GDM1 (cell line): ENCODE data around the gene KIRREL3.

ENCODE experiments used
- DNase-seq: peaks from one replicate; lab custom pipeline; 2025; lab: John Stamatoyannopoulos, UW

Gene KIRREL3

DNA sequence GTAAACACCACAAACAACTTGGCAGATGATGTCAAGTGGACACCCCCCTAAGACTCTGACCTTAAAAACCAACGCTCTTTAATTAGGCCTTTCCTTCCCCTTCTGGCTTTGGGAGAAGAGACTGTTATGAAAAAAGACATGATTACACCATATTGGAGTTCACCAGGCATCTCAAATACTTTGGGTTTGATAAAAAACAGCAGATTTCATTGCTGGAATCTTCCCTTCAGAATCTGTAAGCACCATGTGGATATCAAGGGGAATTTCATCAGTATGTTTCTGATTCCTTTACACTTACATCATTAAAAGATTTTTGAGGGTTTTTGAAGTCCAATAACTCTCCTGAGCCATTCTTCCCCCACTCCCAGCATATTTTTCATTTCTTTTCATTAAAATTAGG lies 85.6 kb downstream of the KIRREL3 start:
- no peak for DNase-seq

GRCh38 chr11:126914166-126914565 lies 86.4 kb downstream of the KIRREL3 start:
- no peak for DNase-seq

DNA sequence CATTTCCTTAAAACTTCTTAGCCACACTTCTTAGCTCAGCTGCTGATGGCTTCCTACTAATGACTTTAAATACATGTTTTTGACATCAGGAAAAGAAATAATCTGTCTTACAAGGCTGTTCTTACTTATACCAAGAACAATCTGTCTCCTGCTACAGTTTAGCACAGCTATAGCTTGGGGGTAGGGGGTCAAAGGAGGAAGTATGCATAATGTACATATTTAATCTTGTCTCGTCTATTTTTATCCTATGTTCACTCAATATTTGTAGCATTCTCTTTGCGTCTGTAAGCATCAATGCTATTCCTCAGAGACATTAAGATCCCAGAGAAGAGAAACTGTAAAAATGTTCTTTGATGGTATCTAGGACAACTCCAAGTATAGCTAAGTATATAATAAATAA lies 96.0 kb downstream of the KIRREL3 start:
- DNase-seq: no peak

- DNase-seq: no peak
Observed at GRCh38 chr11:126901783-126902182, 98.8 kb downstream of the KIRREL3 start.

DNA sequence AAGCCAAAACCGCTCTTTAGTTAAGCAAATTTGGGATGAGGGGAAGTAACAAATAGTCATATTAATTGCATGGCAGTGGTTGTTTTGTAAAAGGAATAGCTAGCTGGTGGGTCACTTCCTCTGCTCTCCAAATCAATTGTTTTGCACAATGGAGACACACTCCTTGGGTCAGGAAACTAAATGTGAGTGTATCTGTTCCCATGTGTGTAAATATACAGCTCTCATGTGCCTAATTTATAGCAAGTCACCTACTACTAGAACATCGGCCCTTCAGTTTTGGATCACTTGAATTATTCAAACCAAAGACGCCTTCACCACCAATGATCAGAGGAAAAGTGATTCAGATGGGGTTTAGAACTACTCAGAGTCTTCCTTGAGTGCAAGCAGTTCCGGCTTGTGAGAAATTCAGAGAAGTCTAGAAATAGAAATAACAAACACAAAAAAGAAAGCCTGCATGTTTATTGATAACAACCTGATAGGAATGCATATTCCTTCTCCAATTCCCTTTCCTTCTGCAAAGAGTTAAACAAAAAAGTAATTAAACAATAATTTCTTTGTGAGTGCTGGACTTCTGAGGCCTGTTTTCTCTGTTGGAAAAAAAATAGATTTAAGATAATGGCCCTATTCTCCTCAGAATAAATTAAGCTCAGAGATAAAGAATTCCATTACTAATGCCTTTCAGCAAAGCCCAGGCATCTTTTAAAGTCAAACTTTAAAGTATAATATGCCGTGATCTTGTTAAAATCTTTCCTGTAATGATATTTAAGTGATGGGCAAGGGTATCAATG lies 100.4 kb downstream of the KIRREL3 start:
- DNase-seq: no peak

DNA sequence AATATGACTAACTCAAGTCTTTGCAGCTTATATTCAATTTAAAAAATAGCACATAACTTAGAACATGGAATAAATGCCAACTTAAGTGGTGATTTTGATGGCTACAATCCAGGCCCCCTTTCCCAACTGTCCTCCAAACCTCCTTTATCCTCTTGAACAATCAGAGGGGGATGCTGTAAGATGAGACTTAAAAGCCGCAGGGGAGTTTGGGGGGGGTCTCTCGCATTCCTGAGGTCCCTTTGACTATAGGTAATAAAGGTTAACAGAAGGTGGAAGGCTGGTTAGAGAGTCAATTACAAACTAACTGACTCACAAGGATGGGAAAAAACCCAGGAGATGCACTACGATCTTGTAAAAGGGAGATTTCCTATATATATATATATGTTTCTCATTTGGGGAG lies 101.8 kb downstream of the KIRREL3 start:
- DNase-seq: no peak

DNA sequence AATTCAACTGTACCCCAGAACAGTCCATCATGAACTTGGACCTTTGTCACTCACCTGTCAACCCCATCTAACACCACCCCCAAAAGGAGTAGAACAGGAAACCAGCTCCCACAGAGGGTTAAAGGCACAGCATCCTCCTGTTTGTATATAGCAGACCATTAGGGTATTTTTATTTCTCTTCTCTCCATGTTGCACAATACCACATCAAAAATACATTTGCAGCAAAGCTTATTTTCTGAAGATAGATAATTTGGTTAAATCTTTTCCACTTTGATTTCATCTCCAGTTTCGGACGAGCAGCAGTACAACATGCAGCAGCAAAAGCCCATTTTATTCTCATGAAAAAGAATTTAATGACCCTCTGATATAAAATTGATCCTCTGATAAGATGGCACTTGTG lies 103.1 kb downstream of the KIRREL3 start:
- no peak for DNase-seq

- DNase-seq: no peak
Observed at GRCh38 chr11:126896025-126896424, 104.5 kb downstream of the KIRREL3 start.

- DNase-seq: no peak
Observed at GRCh38 chr11:126893796-126894195, 106.8 kb downstream of the KIRREL3 start.

DNA sequence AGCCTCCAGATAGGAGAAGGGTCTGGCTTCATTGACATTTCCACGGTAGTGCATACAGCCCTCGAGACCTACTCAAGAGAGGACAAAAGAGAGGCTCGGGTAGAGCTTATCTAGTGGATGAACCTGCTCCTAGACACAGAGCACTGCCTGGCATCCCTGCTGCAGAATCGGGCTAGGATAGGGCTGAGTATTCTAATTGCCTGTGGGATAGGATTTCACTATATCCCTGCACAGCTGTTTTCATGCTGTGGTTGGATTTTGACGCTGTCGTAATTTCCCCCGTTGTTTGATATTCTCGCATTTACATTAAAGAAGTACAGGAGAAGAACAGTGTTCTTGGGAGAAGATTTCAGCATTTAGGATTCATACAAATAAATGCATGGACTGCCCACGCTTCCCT lies 107.8 kb downstream of the KIRREL3 start:
- DNase-seq: no peak

DNA sequence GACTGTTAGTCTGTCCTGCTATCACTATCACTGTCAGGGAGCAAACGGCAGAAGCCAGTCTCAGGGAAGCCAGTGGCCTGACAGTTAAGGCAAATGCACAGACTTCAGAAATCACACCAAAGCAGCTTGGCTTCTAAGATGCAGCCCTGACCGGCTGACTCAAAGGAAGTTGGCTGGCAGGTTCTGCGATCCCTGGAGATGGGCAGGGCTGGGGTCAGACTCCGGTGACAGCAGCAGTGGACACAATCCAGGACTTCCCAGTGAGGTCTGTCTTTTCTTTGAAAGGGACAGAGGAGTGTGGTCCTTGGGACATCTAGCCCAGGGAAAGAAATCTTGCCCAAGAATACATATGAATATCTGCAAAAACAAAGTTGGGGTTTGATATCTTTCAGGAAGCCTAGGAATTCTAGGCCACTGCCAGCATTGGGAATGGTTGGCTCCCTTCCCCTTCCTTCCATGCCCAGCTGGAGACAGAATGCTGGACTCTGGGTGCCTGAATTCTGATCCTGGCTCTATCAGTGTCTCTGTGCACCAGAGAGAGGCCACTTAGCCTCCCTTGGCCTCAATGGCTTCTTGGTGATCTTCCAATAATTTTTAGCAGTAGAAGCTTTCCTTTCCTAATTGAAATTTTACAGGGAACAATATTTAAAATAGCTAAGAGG lies 108.9 kb downstream of the KIRREL3 start:
- DNase-seq: no peak

- no peak for DNase-seq
Observed at GRCh38 chr11:126890561-126890960, 110.0 kb downstream of the KIRREL3 start.

DNA sequence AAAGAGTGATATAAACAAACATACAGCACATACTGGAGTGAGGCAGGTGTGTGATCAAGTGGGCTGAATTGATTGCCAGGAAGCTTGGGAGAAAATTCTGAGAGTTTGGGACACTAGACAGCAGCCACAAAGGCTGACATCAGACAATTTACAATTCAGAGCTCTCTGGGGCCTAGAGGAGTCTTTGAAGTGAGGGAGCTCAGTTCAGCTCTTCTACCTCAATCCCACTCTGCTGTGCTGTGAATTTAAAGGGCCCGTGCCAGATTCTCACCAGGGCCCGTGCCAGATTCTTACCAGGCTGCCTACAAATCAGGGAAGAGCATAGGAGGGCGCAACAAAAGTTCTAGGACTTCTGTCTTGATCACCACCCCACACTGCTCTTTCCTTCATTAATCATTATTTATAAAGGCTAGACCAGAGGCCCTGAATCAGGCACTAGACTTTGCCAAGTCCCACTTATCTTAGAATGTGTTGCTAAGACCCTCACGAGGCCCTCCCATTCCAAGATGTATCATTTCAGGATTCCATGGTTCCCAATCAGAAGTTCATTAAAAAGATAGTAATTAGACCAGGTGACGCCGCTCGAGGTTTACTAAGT lies 112.4 kb downstream of the KIRREL3 start:
- DNase-seq: no peak

DNA sequence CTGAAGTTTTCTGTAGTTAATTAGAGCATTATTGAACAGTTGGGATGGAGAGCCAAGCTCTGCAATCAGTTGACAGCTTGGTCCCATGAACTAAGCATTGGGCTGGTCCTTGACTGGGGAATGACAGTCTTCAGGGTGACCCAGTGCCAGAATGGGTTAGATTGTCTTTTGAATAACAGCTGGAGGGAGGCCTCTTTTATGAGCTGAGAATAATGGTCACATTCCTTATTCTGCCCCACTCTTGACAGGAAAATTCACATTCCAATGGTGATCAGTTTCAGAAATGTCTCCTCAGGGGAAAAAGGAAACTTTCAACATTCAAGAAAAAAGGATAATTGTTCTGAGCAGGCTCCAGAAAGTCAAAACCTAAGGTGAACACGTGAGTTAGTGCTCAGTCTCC lies 113.9 kb downstream of the KIRREL3 start:
- DNase-seq: no peak

DNA sequence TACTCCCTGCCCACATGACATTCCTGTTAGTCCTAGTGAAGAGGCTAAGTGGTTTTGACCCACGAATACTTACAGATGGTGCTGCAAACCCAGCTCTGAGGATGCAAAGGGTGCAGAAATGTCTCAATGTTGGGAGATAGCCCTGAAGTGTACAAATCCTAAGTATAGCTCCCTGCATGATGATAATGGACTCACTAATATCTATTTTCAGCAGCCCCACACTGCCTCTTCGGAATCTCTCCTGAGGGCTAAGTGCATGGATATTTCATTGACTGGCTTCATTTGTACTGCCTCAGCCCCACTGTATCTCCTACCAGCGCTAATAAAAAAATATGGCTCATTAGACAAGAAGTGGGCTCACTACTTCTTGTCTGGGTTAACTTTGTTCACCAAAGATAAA lies 114.5 kb downstream of the KIRREL3 start:
- no peak for DNase-seq

DNA sequence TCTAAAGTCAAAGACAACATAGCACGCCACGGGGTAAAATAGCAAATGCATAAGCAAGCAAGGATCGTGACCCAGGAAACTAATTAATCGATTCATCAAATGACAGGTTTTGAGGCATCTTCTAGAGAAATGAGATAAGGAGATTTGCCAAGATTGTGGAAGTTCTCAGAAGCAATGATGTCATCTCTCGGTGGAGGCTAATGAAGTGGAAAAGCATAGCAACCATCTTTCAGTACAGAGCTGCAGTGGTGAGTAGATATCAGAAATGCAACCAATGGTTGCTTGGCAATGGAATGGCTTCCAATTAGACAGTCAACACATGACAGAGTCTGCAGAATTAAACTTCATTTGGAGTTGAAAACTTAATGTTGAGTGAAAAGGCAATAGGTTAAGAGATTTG lies 116.0 kb downstream of the KIRREL3 start:
- DNase-seq: no peak

- DNase-seq: no peak
Observed at GRCh38 chr11:126884192-126884591, 116.4 kb downstream of the KIRREL3 start.

GRCh38 chr11:126880872-126881271 lies 119.7 kb downstream of the KIRREL3 start:
- no peak for DNase-seq

- no peak for DNase-seq
Observed at GRCh38 chr11:126879516-126879915, 121.1 kb downstream of the KIRREL3 start.

DNA sequence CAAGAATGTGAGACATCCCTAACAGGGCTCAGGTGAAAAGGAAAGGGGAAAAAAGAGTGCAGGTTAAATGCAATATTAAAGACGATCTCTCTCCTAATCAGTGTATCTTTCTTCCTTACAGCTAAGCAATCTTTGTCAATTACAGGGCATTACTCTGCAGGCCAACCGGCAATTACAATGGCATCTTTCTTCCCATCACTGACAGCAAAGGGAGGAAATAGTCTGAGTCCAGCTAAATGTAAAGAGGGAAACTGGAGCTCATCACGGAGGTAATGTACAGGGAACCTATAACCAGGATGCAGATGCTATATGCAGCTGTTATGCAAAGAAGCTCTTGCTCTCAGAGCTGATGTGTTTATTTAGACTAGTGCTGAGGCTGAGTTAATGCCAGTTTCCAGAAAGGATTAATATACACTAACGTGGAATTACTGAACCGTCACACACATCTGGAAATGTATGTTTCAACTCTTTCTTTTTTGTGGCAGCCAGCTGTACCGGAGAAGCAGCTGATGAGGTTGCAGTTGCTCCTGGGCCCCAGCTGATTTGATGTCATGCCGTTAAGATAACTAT lies 121.6 kb downstream of the KIRREL3 start:
- DNase-seq: no peak

- DNase-seq: no peak
Observed at GRCh38 chr11:126874831-126875230, 125.7 kb downstream of the KIRREL3 start.

- DNase-seq: no peak
Observed at GRCh38 chr11:126874276-126874675, 126.3 kb downstream of the KIRREL3 start.

GRCh38 chr11:126871792-126872191 lies 128.8 kb downstream of the KIRREL3 start:
- DNase-seq: no peak
